Measurements from ENCODE around the gene REC8. TPM values are rescaled to one million over a fixed set of nuclear protein-coding genes. Genes with fewer than 3 reads are reported as not detected.

The REC8 gene
- polyA plus RNA-seq, 4 donors = 23.0 to 135 (median 40.7) TPM

GRCh38 chr14:24179961-24180796 is 8.3 kb downstream of the REC8 start:
- Histone ChIP-seq H3K36me3 (ENCODE audit: control insufficient read depth in 3 of 3, insufficient read depth in 2 of 3, low read depth in 1 of 3, low read length in 3 of 3) (peaks cover 18 to 99% (median 26%) of the 10 kb centered on the region in 3 donors), H3K4me1 (ENCODE audit: control insufficient read depth in 3 of 3, insufficient read depth in 2 of 3, low read depth in 1 of 3, low read length in 2 of 3) (peaks cover 0 to 69% (median 0%) of the 10 kb centered on the region in 3 donors), H3K27me3 (ENCODE audit: control insufficient read depth in 3 of 3, insufficient read depth in 3 of 3, low read length in 3 of 3) (no peaks in the 10 kb centered on the region), H3K27ac (ENCODE audit: low read depth in 1 of 3, low read length in 2 of 3) (peak overlapping the region in 2 of 3 donors; percentile 30 to 90), H3K9me3 (ENCODE audit: control insufficient read depth in 2 of 2, insufficient read depth in 1 of 2, low read depth in 1 of 2, low read length in 1 of 2) (no peaks in the 10 kb centered on the region), H3K4me3 (ENCODE audit: low read depth in 1 of 3, low read length in 3 of 3) (no peak overlapping the region)
- WGBS, 3 donors = 55 to 69% (median 67%) methylated on average over 16 to 18 of the region's 18 CpGs
- peak in 1 of 2 donors; percentile 83 for DNase-seq
- no peak for FAIRE-seq

DNA sequence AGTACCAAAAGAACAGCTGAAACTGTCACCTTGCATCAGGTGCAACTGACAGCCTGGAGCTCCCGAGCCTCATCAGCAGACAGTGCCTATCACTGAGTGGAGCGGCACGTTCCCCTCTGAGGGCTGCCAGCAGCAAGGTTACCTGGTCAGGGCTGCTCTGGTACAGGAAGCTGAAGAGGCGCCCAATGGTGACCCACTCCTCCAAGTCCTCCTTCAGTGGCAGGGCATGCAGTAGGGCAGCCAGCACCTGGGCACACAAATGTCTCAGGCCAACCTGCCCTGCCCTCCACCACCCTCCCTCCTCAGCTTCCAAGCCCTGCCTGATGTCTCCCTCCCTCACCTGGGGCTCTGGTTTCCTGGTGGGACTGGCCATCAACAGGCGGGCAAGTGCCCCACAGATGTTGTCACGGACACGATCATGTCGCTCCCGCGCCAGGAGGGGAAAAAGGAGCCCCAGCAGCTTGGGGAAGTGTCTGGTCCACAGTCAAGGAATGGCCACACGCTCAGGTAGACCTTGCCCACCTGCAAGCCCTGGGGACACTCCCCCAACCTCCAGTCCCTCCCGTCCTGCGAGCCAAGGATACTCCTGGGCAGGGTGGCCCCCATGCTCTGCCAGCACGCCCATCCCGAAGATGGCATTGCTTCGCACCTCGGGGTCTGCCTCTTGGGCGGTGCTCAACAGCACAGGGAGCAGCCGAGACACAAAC is 9.6 kb downstream of the REC8 start:
- Histone ChIP-seq H3K4me3 (ENCODE audit: low read depth in 1 of 3, low read length in 3 of 3) (no peak overlapping the region), H3K27ac (ENCODE audit: low read depth in 1 of 3, low read length in 2 of 3) (peak overlapping the region in 1 of 3 donors; percentile 90), H3K4me1 (ENCODE audit: control insufficient read depth in 3 of 3, insufficient read depth in 2 of 3, low read depth in 1 of 3, low read length in 2 of 3) (peaks cover 0 to 64% (median 0%) of the 10 kb centered on the region in 3 donors), H3K9me3 (ENCODE audit: control insufficient read depth in 2 of 2, insufficient read depth in 1 of 2, low read depth in 1 of 2, low read length in 1 of 2) (no peaks in the 10 kb centered on the region), H3K36me3 (ENCODE audit: control insufficient read depth in 3 of 3, insufficient read depth in 2 of 3, low read depth in 1 of 3, low read length in 3 of 3) (peaks cover 18 to 99% (median 26%) of the 10 kb centered on the region in 3 donors), H3K27me3 (ENCODE audit: control insufficient read depth in 3 of 3, insufficient read depth in 3 of 3, low read length in 3 of 3) (no peaks in the 10 kb centered on the region)
- FAIRE-seq = no peak
- no peak for DNase-seq
- WGBS, 3 donors = 85 to 91% (median 89%) methylated on average over 19 of the region's 19 CpGs

DNA sequence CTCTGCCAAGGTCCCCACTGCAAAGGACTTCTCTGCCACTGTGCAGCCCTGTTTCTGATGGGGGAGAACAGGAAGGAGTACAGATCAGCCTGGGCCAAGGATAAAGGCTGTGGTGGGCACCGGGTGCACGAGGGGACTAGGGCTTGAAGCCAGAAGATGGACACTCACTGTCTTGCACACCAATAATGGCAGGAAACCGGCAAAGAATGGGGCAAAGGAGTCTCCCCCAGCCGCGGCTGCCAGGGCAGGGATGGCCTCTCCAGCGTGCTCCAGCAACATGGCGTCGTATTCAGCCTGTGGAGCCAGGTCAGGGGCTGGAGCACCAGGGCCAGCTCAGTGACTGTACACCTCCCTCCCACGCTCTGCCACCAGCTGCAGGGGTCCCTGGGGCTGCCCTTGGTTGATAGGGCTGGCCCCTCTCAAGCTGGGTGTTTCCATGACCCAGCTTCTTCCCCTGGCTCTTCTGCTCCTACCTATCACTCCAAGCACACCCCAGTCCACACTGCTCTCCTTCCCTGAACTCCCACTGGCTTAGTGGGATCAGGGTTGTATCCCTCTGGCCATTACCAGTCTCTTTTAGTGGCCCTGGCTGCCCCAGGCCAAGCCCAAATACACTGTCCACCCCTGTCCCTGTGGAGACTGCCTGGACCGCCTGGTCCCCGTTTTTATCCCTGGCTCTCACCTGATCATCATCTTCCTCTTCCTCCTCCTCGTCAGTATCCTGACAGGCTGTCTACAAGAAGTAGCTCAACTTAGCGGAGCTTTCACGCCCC is 10.4 kb downstream of the REC8 start:
- Histone ChIP-seq H3K4me3 (ENCODE audit: low read depth in 1 of 3, low read length in 3 of 3) (no peak overlapping the region), H3K27ac (ENCODE audit: low read depth in 1 of 3, low read length in 2 of 3) (no peak overlapping the region), H3K4me1 (ENCODE audit: control insufficient read depth in 3 of 3, insufficient read depth in 2 of 3, low read depth in 1 of 3, low read length in 2 of 3) (peaks cover 0 to 57% (median 0%) of the 10 kb centered on the region in 3 donors), H3K27me3 (ENCODE audit: control insufficient read depth in 3 of 3, insufficient read depth in 3 of 3, low read length in 3 of 3) (no peaks in the 10 kb centered on the region), H3K9me3 (ENCODE audit: control insufficient read depth in 2 of 2, insufficient read depth in 1 of 2, low read depth in 1 of 2, low read length in 1 of 2) (no peaks in the 10 kb centered on the region), H3K36me3 (ENCODE audit: control insufficient read depth in 3 of 3, insufficient read depth in 2 of 3, low read depth in 1 of 3, low read length in 3 of 3) (peaks cover 13 to 99% (median 20%) of the 10 kb centered on the region in 3 donors)
- DNase-seq = no peak
- WGBS, 3 donors = 87 to 90% (median 90%) methylated on average over 13 to 14 of the region's 14 CpGs
- FAIRE-seq = no peak

DNA sequence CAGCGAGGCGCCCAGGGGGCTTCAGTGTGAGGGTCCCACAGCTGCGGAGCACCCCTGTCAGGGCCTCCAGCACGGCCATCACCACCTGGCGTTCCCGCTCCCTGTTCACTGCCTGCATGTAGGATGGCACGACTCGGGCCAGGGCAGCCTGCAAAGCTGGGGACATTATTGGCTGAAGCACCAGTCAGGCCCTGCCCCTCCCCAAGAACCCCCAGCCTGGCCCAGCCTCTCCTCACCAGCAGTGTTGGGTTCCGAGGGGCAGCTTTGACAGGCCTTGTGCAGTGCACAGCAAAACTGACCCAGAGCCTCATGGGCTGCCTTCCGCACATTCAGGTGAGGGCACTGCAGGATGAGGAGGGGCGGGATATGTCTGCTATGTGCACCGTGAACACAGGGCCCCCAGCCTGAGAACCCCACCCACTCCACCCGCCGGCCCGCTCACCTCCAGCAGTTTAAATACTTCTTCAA is 11.2 kb downstream of the REC8 start:
- H3K4me3 ChIP-seq (ENCODE audit: low read depth in 1 of 3, low read length in 3 of 3) = no peak overlapping the region
- 92 to 96% (median 94%) methylated on average over 15 of the region's 15 CpGs for WGBS, 3 donors
- H3K27me3 ChIP-seq (ENCODE audit: control insufficient read depth in 3 of 3, insufficient read depth in 3 of 3, low read length in 3 of 3) = no peaks in the 10 kb centered on the region
- no peaks in the 10 kb centered on the region for H3K9me3 ChIP-seq (ENCODE audit: control insufficient read depth in 2 of 2, insufficient read depth in 1 of 2, low read depth in 1 of 2, low read length in 1 of 2)
- no peak for FAIRE-seq
- peaks cover 0 to 57% (median 2%) of the 10 kb centered on the region in 3 donors for H3K4me1 ChIP-seq (ENCODE audit: control insufficient read depth in 3 of 3, insufficient read depth in 2 of 3, low read depth in 1 of 3, low read length in 2 of 3)
- no peak overlapping the region for H3K27ac ChIP-seq (ENCODE audit: low read depth in 1 of 3, low read length in 2 of 3)
- DNase-seq = no peak
- H3K36me3 ChIP-seq (ENCODE audit: control insufficient read depth in 3 of 3, insufficient read depth in 2 of 3, low read depth in 1 of 3, low read length in 3 of 3) = peaks cover 9 to 97% (median 13%) of the 10 kb centered on the region in 3 donors

DNA sequence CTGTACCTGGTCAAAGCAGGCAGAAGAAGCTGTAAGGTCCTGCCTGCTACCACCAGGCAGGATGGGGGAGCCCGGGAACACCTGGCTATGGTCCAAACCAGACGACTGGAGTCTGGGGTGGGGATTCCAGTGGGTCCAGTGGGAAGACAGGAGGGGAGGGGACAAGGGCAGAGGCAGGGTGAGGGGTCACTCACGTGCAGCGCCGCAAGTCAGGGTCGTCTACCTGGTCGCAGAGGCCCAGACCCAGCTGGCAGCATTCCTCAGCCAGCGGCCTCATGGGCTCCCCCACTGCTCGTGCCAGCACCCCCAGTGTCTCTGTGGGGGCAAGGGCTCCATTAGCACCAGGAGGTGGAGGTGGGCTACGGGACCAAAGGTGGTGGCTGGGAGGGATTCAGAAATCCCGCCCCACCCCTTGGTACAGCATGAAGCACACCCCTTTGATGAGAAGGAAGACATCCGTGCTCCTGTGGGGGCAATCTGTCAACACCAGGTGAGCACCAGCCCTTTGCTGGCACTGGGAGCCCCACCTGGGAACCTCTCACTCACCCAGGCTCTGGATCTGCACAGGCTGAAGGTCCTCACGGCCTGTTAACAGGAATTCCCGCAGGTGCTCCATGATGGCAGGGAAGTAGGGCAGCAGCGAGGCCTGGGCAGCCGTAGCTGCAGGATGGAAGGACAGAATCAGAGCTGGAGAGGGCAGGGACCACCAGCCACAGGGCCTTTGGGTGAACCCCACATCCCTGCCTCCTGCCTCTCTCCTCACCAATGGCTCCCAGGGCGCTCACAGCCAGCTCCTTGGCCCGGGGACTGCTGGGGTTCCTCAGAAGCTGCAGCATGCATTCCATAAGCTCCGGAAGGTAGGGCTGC is 12.5 kb downstream of the REC8 start:
- no peak overlapping the region for H3K4me3 ChIP-seq (ENCODE audit: low read depth in 1 of 3, low read length in 3 of 3)
- H3K36me3 ChIP-seq (ENCODE audit: control insufficient read depth in 3 of 3, insufficient read depth in 2 of 3, low read depth in 1 of 3, low read length in 3 of 3) = peaks cover 5 to 84% (median 9%) of the 10 kb centered on the region in 3 donors
- DNase-seq (no peak), FAIRE-seq (no peak)
- peaks cover 0 to 50% (median 6%) of the 10 kb centered on the region in 3 donors for H3K4me1 ChIP-seq (ENCODE audit: control insufficient read depth in 3 of 3, insufficient read depth in 2 of 3, low read depth in 1 of 3, low read length in 2 of 3)
- H3K27me3 ChIP-seq (ENCODE audit: control insufficient read depth in 3 of 3, insufficient read depth in 3 of 3, low read length in 3 of 3) = no peaks in the 10 kb centered on the region
- no peaks in the 10 kb centered on the region for H3K9me3 ChIP-seq (ENCODE audit: control insufficient read depth in 2 of 2, insufficient read depth in 1 of 2, low read depth in 1 of 2, low read length in 1 of 2)
- no peak overlapping the region for H3K27ac ChIP-seq (ENCODE audit: low read depth in 1 of 3, low read length in 2 of 3)
- WGBS, 3 donors = 89 to 94% (median 91%) methylated on average over 19 of the region's 19 CpGs

DNA sequence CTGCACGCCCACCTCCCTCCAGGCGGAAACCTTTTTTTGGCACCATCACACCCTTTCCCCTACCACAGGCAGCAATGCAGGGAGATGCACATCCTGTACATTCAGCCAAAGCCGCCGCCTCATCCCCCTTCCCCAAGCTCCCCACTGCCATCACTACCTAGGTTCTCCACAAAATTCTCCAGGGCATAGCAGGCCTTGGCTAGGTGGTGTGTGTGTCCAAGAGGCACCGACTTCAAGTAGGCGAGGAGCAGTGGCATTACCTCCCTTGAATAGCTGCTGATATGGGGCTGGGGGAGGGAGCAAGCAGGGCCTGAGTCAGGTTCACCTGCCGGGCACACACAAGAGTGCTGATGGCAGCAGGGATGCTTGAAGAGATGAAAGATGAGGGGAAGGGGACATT is 13.1 kb downstream of the REC8 start:
- H3K36me3 ChIP-seq (ENCODE audit: control insufficient read depth in 3 of 3, insufficient read depth in 2 of 3, low read depth in 1 of 3, low read length in 3 of 3) = peaks cover 2 to 82% (median 9%) of the 10 kb centered on the region in 3 donors
- H3K4me3 ChIP-seq (ENCODE audit: low read depth in 1 of 3, low read length in 3 of 3) = no peak overlapping the region
- peaks cover 0 to 43% (median 6%) of the 10 kb centered on the region in 3 donors for H3K4me1 ChIP-seq (ENCODE audit: control insufficient read depth in 3 of 3, insufficient read depth in 2 of 3, low read depth in 1 of 3, low read length in 2 of 3)
- no peaks in the 10 kb centered on the region for H3K9me3 ChIP-seq (ENCODE audit: control insufficient read depth in 2 of 2, insufficient read depth in 1 of 2, low read depth in 1 of 2, low read length in 1 of 2)
- DNase-seq (no peak), FAIRE-seq (no peak)
- 95 to 98% (median 95%) methylated on average over 7 of the region's 7 CpGs for WGBS, 3 donors
- H3K27me3 ChIP-seq (ENCODE audit: control insufficient read depth in 3 of 3, insufficient read depth in 3 of 3, low read length in 3 of 3) = no peaks in the 10 kb centered on the region
- no peak overlapping the region for H3K27ac ChIP-seq (ENCODE audit: low read depth in 1 of 3, low read length in 2 of 3)

- FAIRE-seq (no peak), DNase-seq (no peak)
- H3K4me3 ChIP-seq (ENCODE audit: low read depth in 1 of 3, low read length in 3 of 3) = no peak overlapping the region
- peaks cover 2 to 80% (median 9%) of the 10 kb centered on the region in 3 donors for H3K36me3 ChIP-seq (ENCODE audit: control insufficient read depth in 3 of 3, insufficient read depth in 2 of 3, low read depth in 1 of 3, low read length in 3 of 3)
- no peak overlapping the region for H3K27ac ChIP-seq (ENCODE audit: low read depth in 1 of 3, low read length in 2 of 3)
- H3K4me1 ChIP-seq (ENCODE audit: control insufficient read depth in 3 of 3, insufficient read depth in 2 of 3, low read depth in 1 of 3, low read length in 2 of 3) = peaks cover 0 to 36% (median 6%) of the 10 kb centered on the region in 3 donors
- WGBS, 3 donors = 90 to 95% (median 94%) methylated on average over 11 of the region's 11 CpGs
- H3K9me3 ChIP-seq (ENCODE audit: control insufficient read depth in 2 of 2, insufficient read depth in 1 of 2, low read depth in 1 of 2, low read length in 1 of 2) = no peaks in the 10 kb centered on the region
- no peaks in the 10 kb centered on the region for H3K27me3 ChIP-seq (ENCODE audit: control insufficient read depth in 3 of 3, insufficient read depth in 3 of 3, low read length in 3 of 3)
Observed at GRCh38 chr14:24185741-24186140, 13.9 kb downstream of the REC8 start.
